HEK293T (cell line): Measurements from ENCODE around the gene SYNPO2.

ENCODE experiments used
- CTCF ChIA-PET: fragments of 350-600 bp; formaldehyde crosslinking; extraction: SDS; loops from one replicate; lab custom pipeline; 2021; ENCODE audit warnings: antibody characterized with exemption, inconsistent platforms; lab: Yijun Ruan, JAX
- POLR2A ChIA-PET: fragments of 350-600 bp; formaldehyde crosslinking; extraction: SDS; loops from one replicate; lab custom pipeline; 2020; ENCODE audit warnings: antibody characterized with exemption, inconsistent platforms; lab: Yijun Ruan, JAX
- DNase-seq: peaks from one replicate; pipeline ENCODE4 v3.0.0; 2012; ENCODE audit warnings: mixed read lengths; ENCODE audit errors: extremely low spot score
- ARNT ChIP-seq: fragments of 450-650 bp; IDR thresholded peaks from 2 replicates; pipeline ENCODE4 v1.6.1; 2017; ENCODE audit warnings: mild to moderate bottlenecking
- BHLHE40 ChIP-seq: fragments of 450-650 bp; IDR thresholded peaks from 2 replicates; pipeline ENCODE4 v1.6.1; 2016; ENCODE audit warnings: mild to moderate bottlenecking, moderate library complexity, borderline replicate concordance
- CTBP1 ChIP-seq: fragments of 450-650 bp; IDR thresholded peaks from 2 replicates; pipeline ENCODE4 v1.6.1; 2016; ENCODE audit warnings: borderline replicate concordance
- ELF4 ChIP-seq: fragments of 450-650 bp; IDR thresholded peaks from 2 replicates; pipeline ENCODE4 v1.6.1; 2017; ENCODE audit warnings: antibody characterized with exemption
- FOXA1 ChIP-seq: fragments of 450-650 bp; IDR thresholded peaks from 2 replicates; pipeline ENCODE4 v1.6.1; 2016; ENCODE audit warnings: mild to moderate bottlenecking
- FOXK2 ChIP-seq: fragments of 450-650 bp; IDR thresholded peaks from 2 replicates; pipeline ENCODE4 v1.6.1; 2016; ENCODE audit warnings: mild to moderate bottlenecking
- FOXM1 ChIP-seq: fragments of 450-650 bp; IDR thresholded peaks from 2 replicates; pipeline ENCODE4 v1.6.1; 2017; ENCODE audit warnings: mild to moderate bottlenecking, borderline replicate concordance
- HDGF ChIP-seq: fragments of 450-650 bp; IDR thresholded peaks from 2 replicates; pipeline ENCODE4 v1.6.1; 2017; ENCODE audit warnings: antibody characterized with exemption, borderline replicate concordance
- L3MBTL2 ChIP-seq: fragments of 450-650 bp; conservative IDR thresholded peaks from 2 replicates; pipeline ENCODE4 v1.6.1; 2016; ENCODE audit warnings: mild to moderate bottlenecking
- LEF1 ChIP-seq: fragments of 450-650 bp; IDR thresholded peaks from 2 replicates; pipeline ENCODE4 v1.6.1; 2017; ENCODE audit warnings: mild to moderate bottlenecking, borderline replicate concordance
- NFRKB ChIP-seq: fragments of 450-650 bp; IDR thresholded peaks from 2 replicates; pipeline ENCODE4 v1.6.1; 2016; ENCODE audit warnings: mild to moderate bottlenecking, moderate library complexity
- PKNOX1 ChIP-seq: fragments of 450-650 bp; IDR thresholded peaks from 2 replicates; pipeline ENCODE4 v1.6.1; 2016
- SP1 ChIP-seq: fragments of 450-650 bp; IDR thresholded peaks from 2 replicates; pipeline ENCODE4 v1.6.1; 2017
- SUZ12 ChIP-seq: fragments of 450-650 bp; IDR thresholded peaks from 2 replicates; pipeline ENCODE4 v1.6.1; 2016; ENCODE audit warnings: mild to moderate bottlenecking
- TARDBP ChIP-seq: fragments of 450-650 bp; IDR thresholded peaks from 2 replicates; pipeline ENCODE4 v1.6.1; 2016
- ZNF384 ChIP-seq: fragments of 450-650 bp; IDR thresholded peaks from 2 replicates; pipeline ENCODE4 v1.6.1; 2016

Gene SYNPO2

DNA sequence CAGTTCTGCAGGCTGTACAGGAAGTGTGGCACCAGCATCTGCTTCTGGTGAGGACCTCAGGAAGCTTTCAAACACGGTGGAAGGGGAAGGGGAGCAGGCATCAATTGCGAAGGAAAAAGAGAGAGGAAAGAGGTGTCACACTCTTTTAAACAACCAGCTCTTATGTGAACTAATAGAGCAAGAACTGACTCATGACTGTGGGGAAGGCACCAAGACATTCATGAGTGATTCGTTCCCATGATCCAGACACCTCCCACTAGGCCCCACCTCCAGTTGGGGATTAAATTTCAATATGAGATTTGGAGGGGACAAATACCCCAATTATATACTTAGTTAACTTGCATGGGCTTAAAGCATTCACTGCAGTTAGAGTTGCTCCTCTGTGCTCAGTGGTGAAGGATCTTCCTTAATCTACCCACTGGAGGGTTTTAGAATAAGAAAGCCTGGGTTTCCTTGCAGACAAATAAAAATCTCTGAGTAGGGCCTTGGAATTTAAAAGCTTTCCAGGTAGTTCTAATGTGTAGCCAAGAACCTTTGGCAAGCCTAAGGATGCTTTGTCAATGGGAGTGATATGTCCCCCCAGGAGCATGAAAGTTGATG is 60.0 kb downstream of the SYNPO2 start:
- TF ChIP-seq FOXA1 (no peak), ZNF384 (no peak), BHLHE40 (no peak), PKNOX1 (no peak), SUZ12 (no peak), SP1 (no peak), ARNT (no peak), NFRKB (no peak), CTBP1 (no peak), LEF1 (no peak), L3MBTL2 (no peak), FOXM1 (no peak), ELF4 (no peak), HDGF (no peak), FOXK2 (no peak), TARDBP (no peak)
- POLR2A ChIA-PET = no interaction called here

DNA sequence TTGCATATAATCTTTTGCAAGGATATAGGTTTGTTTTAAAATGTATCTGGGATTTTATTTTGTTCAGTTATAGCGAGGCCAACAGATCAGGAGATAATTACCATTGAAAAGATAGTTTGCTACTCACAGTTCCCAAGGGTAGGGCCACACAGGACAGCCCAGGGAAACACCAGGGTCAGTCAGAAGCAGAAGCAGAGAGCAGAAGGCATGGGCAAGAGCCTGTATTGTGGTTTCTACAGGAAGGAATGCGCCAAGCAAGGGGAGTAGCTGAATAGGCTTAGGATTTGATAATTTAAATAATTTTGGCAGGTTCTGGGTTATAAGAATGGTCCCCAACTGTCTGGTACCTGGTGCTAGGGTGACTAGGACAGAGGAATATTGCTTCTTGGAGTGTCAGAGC is 61.6 kb downstream of the SYNPO2 start:
- no peak for DNase-seq
- ChIA-PET POLR2A (no interaction called here), CTCF (no interaction called here)
- TF ChIP-seq FOXM1 (no peak), FOXA1 (no peak), HDGF (no peak), ELF4 (no peak), TARDBP (no peak), ARNT (no peak), NFRKB (no peak), ZNF384 (no peak), CTBP1 (no peak)

More for the DNA sequence above, 60.0 kb downstream of the SYNPO2 start:
- no peak for DNase-seq
- CTCF ChIA-PET = no interaction called here

DNA sequence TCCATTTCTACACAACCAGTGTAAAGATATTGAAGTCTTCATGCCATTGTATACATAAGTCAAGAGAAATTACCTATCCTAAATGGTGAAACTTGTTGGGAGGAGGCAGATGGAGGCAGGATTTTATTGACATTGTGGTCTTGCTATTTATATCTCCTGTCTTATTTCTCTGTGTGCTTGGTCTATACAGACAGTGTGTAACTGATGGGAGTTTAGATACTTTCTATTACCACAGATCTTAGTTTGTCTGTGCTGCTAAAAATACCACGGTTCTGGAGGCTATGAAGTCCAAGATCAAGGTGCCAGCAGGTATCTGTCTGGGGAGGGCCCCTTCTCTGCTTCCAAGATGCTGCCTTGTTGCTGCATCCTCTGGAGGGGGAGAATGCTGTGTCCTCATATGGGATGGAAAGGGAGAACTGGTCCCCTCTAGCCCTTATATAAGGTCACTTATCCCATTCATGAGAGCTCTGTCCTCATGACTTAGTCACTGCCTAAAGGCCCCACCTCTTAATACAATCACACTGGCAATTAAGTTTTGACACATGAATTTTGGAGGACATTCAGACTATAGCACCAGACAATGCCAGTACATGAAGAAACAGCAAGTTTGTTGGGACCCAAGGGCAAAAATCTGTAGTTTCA is 62.4 kb downstream of the SYNPO2 start:
- no peak for DNase-seq
- CTCF ChIA-PET = no interaction called here
- POLR2A ChIA-PET = no interaction called here
- TF ChIP-seq PKNOX1 = no peak
- no peak for TF ChIP-seq BHLHE40
- TF ChIP-seq ARNT = no peak
- no peak for TF ChIP-seq SP1
- no peak for TF ChIP-seq ELF4
- TF ChIP-seq ZNF384 = no peak
- TF ChIP-seq NFRKB = no peak
- TF ChIP-seq FOXM1 = no peak
- no peak for TF ChIP-seq TARDBP
- TF ChIP-seq HDGF = no peak
- TF ChIP-seq SUZ12 = no peak
- TF ChIP-seq LEF1 = no peak
- TF ChIP-seq FOXA1 = no peak
- no peak for TF ChIP-seq L3MBTL2
- no peak for TF ChIP-seq CTBP1

DNA sequence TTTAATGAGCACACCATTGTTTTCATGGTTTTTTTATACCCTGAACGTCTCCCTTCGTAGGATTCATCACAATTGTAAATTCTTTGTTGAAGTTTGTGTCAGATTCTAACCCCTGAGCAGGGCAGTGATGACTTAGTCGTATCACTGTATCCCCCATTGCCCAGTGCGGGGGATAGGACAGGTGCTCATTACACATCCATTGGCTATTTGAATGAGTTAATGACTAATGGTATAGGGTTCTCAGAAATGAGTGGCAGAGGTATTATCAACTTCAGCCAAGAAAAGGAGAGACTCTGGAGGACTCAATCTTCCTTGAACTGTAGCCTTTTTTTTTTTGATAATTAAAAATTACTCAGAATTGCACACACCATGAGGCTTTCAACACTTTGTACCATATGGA is 64.6 kb downstream of the SYNPO2 start:
- no peak for DNase-seq
- TF ChIP-seq TARDBP = no peak
- no peak for TF ChIP-seq ELF4
- no peak for TF ChIP-seq LEF1
- no peak for TF ChIP-seq L3MBTL2
- TF ChIP-seq SP1 = no peak
- no peak for TF ChIP-seq SUZ12
- CTCF ChIA-PET = interaction anchor here (0.5 kb wide), 1 partner anchor 63 kb away, joined by 3 read pairs; no protein-coding TSS in a partner anchor
- POLR2A ChIA-PET = no interaction called here

DNA sequence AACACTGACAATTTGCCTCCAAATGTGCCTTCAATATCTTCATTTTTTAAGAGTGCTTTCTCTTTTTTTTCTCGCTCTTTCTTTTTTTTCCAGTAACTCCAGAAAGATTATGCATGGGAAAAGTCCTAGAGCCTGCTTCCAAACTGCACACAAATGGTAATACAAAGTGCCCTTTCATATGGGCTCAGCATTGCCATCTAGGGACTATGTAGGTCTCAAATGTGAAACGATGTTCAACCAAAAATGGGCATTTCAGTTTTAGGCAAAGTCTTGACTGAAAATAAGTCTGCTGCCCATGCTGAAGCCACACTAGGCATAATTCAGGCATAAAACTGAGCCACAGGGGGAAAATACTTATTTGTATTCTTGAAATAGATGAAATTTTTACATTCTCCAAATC is 65.6 kb downstream of the SYNPO2 start:
- no peak for DNase-seq
- ChIA-PET CTCF (no interaction called here), POLR2A (no interaction called here)
- no peak for TF ChIP-seq FOXA1
- TF ChIP-seq SP1 = no peak
- no peak for TF ChIP-seq CTBP1
- TF ChIP-seq PKNOX1 = no peak
- no peak for TF ChIP-seq HDGF
- no peak for TF ChIP-seq L3MBTL2
- TF ChIP-seq LEF1 = no peak
- TF ChIP-seq ARNT = no peak
- no peak for TF ChIP-seq FOXK2
- TF ChIP-seq NFRKB = no peak
- TF ChIP-seq ELF4 = no peak
- no peak for TF ChIP-seq SUZ12
- no peak for TF ChIP-seq TARDBP
- no peak for TF ChIP-seq ZNF384
- no peak for TF ChIP-seq BHLHE40
- TF ChIP-seq FOXM1 = no peak

- no peak for DNase-seq
- no peak for TF ChIP-seq L3MBTL2
- no peak for TF ChIP-seq SUZ12
- no peak for TF ChIP-seq PKNOX1
- TF ChIP-seq ARNT = no peak
- no peak for TF ChIP-seq ELF4
- no peak for TF ChIP-seq FOXA1
- TF ChIP-seq FOXK2 = no peak
- TF ChIP-seq LEF1 = no peak
- no peak for TF ChIP-seq FOXM1
- TF ChIP-seq TARDBP = no peak
- no peak for TF ChIP-seq NFRKB
- TF ChIP-seq BHLHE40 = no peak
- no peak for TF ChIP-seq CTBP1
- TF ChIP-seq ZNF384 = no peak
- POLR2A ChIA-PET = no interaction called here
- CTCF ChIA-PET = no interaction called here
Measured at GRCh38 chr4:118955515-118955914, 66.9 kb downstream of the SYNPO2 start.
